HCT116 (cell line): ENCODE measurements around the gene VMO1. TPM values are rescaled to one million over a fixed set of nuclear protein-coding genes. Genes with fewer than 3 reads are reported as not detected.

Source experiments
- ATAC-seq: fragments of 200-7000 bp; cut with Tn5 transposase; 2 replicates; pipeline ENCODE4 v1.9.1; 2020; ENCODE audit warnings: mild to moderate bottlenecking, moderate library complexity
- BruUV-seq: library from RNA; stranded (reverse); fragments of 400-500 nt; replicated peaks from 2 replicates; lab custom pipeline; 2021; lab: Mats Ljungman, UMichigan
- CTCF ChIA-PET: fragments of 300-600 bp; sonication (Branson Sonifier 250); formaldehyde crosslinking; loops from one replicate; lab custom pipeline; 2021; ENCODE audit warnings: antibody characterized with exemption; lab: Charles Lee
- POLR2A ChIA-PET: fragments of 300-600, 350-600 bp; sonication (Branson Sonifier 250); formaldehyde crosslinking; loops from one replicate; lab custom pipeline; 2021; ENCODE audit warnings: antibody characterized with exemption; lab: Charles Lee
- RAD21 ChIA-PET, 2 experiments: fragments of 300-600 bp; sonication (Branson Sonifier 250); formaldehyde crosslinking; loops; one replicate each; lab custom pipeline; 2023; ENCODE audit warnings: low total read pairs in 2 of 2; ENCODE audit not compliant: uncharacterized antibody in 2 of 2, unreplicated experiment in 2 of 2, low non-redundant PET in 1 of 2; lab: Charles Lee
- DNase-seq: peaks from one replicate; pipeline ENCODE4 v3.0.0-alpha.2; 2010; ENCODE audit warnings: low read depth, low spot score
- H2AFZ ChIP-seq: fragments of 200-600 bp; shearing (Covaris generic), sonication (generic); 2 replicates; pipeline ENCODE4 v1.6.1; 2017; ENCODE audit warnings: low read depth, mixed run types, mixed read lengths, antibody characterized with exemption, low read length; ENCODE audit not compliant: poor library complexity, severe bottlenecking
- H3K27ac ChIP-seq: 2 replicates; pipeline ENCODE4 v1.5.1; 2012; ENCODE audit warnings: low read depth, low read length
- H3K27me3 ChIP-seq: fragments of 200-600 bp; sonication (generic); 2 replicates; pipeline ENCODE4 v1.6.1; 2016; ENCODE audit warnings: mixed run types, low read length, mixed read lengths; ENCODE audit not compliant: insufficient read depth
- H3K36me3 ChIP-seq, 2 experiments: fragments of 200-500 bp in 1 of 2; fragments of 200-600 bp in 1 of 2; sonication (Bioruptor generic) in 1 of 2; sonication (generic) in 1 of 2; 2 replicates each; pipeline versions ENCODE4 v1.5.1 to v1.6.1; 2014 to 2016; ENCODE audit warnings: low read length in 2 of 2, inconsistent platforms in 1 of 2, mixed read lengths in 1 of 2, mixed run types in 1 of 2; ENCODE audit not compliant: insufficient read depth in 2 of 2, control insufficient read depth in 1 of 2
- H3K4me1 ChIP-seq, 2 experiments: fragments of 200-600 bp in 1 of 2; sonication (generic) in 1 of 2; 2 replicates each; pipeline versions ENCODE4 v1.5.1 to v1.6.1; 2012 to 2017; ENCODE audit warnings: low read length in 2 of 2, inconsistent platforms in 1 of 2, mild to moderate bottlenecking in 1 of 2, mixed read lengths in 1 of 2, mixed run types in 1 of 2, moderate library complexity in 1 of 2; ENCODE audit not compliant: insufficient read depth in 2 of 2, control insufficient read depth in 1 of 2
- H3K4me2 ChIP-seq: fragments of 200-600 bp; sonication (generic); 2 replicates; pipeline ENCODE4 v1.6.1; 2017; ENCODE audit warnings: mixed run types, low read length, mixed read lengths
- H3K4me3 ChIP-seq, 2 experiments: fragments of 200-600 bp in 1 of 2; sonication (generic) in 1 of 2; replicated peaks in 1 of 2; 2 replicates each; pipeline ENCODE4 v1.5.1; 2011 to 2016; ENCODE audit warnings: low read length in 2 of 2, control low read depth in 1 of 2, low read depth in 1 of 2, mild to moderate bottlenecking in 1 of 2, mixed read lengths in 1 of 2, mixed run types in 1 of 2
- H3K79me2 ChIP-seq: fragments of 200-600 bp; sonication (generic); 2 replicates; pipeline ENCODE4 v1.6.1; 2017; ENCODE audit warnings: mild to moderate bottlenecking, mixed run types, low read length, moderate library complexity, mixed read lengths; ENCODE audit not compliant: insufficient read depth
- H3K9ac ChIP-seq: fragments of 200-600 bp; sonication (generic); 2 replicates; pipeline ENCODE4 v1.6.1; 2016; ENCODE audit warnings: low read length, mixed read lengths
- H3K9me2 ChIP-seq: fragments of 200-600 bp; sonication (generic), shearing (Covaris generic); 2 replicates; pipeline ENCODE4 v1.6.1; 2017; ENCODE audit warnings: mixed run types, mild to moderate bottlenecking, moderate library complexity; ENCODE audit not compliant: insufficient read depth
- H3K9me3 ChIP-seq, 2 experiments: fragments of 200-500 bp in 1 of 2; fragments of 200-600 bp in 1 of 2; sonication (Bioruptor generic) in 1 of 2; sonication (generic) in 1 of 2; 2 replicates each; pipeline ENCODE4 v1.6.1; 2014 to 2017; ENCODE audit warnings: low read length in 2 of 2, mixed read lengths in 2 of 2, inconsistent platforms in 1 of 2, low read depth in 1 of 2, mild to moderate bottlenecking in 1 of 2, mixed run types in 1 of 2, moderate library complexity in 1 of 2; ENCODE audit not compliant: control insufficient read depth in 1 of 2, insufficient read depth in 1 of 2
- H4K20me1 ChIP-seq: fragments of 200-600 bp; sonication (generic), shearing (Covaris generic); 2 replicates; pipeline ENCODE4 v1.6.1; 2017; ENCODE audit warnings: mixed run types, mild to moderate bottlenecking, moderate library complexity; ENCODE audit not compliant: insufficient read depth
- CEBPB ChIP-seq: IDR thresholded peaks from 2 replicates; pipeline ENCODE4 v1.6.1; 2012; ENCODE audit warnings: low read depth
- EGR1 ChIP-seq: IDR thresholded peaks from 2 replicates; pipeline ENCODE4 v1.6.1; 2012; ENCODE audit warnings: low read depth
- ELF1 ChIP-seq: IDR thresholded peaks from 2 replicates; pipeline ENCODE4 v1.6.1; 2012; ENCODE audit warnings: low read depth, borderline replicate concordance
- EZH2phosphoT487 ChIP-seq: fragments of 200-600 bp; IDR thresholded peaks from 2 replicates; pipeline ENCODE4 v1.6.1; 2018; ENCODE audit warnings: antibody characterized with exemption, borderline replicate concordance
- FOSL1 ChIP-seq: IDR thresholded peaks from 2 replicates; pipeline ENCODE4 v1.6.1; 2012; ENCODE audit warnings: low read depth
- POLR2AphosphoS5 ChIP-seq: IDR thresholded peaks from 2 replicates; pipeline ENCODE4 v1.6.1; 2011; ENCODE audit warnings: mild to moderate bottlenecking, low read depth, low read length, moderate library complexity
- TCF7L2 ChIP-seq: IDR thresholded peaks from 2 replicates; pipeline ENCODE4 v1.7.0; 2011; ENCODE audit warnings: borderline replicate concordance, inconsistent platforms; ENCODE audit not compliant: insufficient read depth, insufficient read length; ENCODE audit errors: extremely low read depth
- intact Hi-C: fragments of 100-400 bp; cut with micrococcal nuclease; formaldehyde crosslinking; loops from 2 replicates; pipeline ENCODE4 v1.10.0; 2022
- total RNA-seq: library from RNA; stranded (reverse); gene quantifications from one replicate; pipeline ENCODE4 v1.2.1, GENCODE V29; 2021; ENCODE audit not compliant: unreplicated experiment
- TF ChIP-seq, protein P1 (sequence below): IDR thresholded peaks from 2 replicates; pipeline ENCODE4 v1.6.1; 2012
- TF ChIP-seq, protein P2 (sequence below): IDR thresholded peaks from 2 replicates; pipeline ENCODE4 v1.6.1; 2012
- TF ChIP-seq, protein P3 (sequence below): IDR thresholded peaks from 2 replicates; pipeline ENCODE4 v1.6.1; 2012; ENCODE audit warnings: low read depth

VMO1 gene
- total RNA-seq, 1 experiment from 2014 or later, result 0.76 TPM

DNA sequence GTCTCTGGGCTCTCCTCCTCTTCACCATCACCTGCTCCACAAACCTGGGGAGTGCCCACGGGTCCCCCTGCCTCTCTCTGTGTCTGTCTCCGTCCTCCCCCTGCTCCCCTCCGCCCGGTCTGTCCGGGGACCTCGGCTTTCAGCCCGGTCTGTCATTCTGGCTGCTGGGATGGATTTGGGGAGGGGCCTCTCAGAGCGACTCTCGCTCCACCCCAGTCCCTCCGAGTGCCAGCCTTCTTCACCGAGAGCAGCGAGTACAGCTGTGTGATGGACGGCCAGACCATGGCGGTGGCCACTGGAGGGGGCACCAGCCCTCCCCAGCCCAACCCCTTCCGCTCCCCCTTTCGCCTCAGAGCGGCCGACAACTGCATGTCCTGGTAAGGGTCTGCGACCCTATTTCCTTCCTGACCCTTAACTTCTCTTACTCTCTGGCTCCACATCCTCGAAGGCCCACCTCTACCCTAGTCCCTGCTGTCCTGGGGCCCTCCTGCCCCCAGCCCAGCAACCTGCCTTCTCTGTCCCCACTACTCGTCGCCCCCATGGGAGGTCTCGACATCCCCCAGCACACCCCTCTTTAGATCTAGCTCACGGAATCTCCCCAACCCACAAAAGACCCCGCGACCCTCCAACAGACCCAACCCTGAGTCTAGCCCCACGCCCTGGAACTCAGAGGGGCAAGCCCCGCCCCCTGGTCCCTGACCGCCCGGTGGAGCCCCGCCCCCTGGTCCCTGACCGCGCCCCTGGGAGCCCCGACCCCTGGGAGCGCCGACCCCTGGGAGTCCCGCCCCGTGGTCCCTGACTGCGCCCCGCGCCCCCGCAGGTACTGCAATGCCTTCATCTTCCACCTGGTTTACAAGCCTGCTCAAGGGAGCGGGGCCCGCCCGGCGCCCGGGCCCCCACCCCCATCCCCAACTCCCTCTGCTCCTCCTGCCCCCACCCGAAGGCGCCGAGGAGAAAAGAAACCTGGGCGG is 40.9 kb downstream of the VMO1 start:
- no peaks in the 10 kb centered on the region for H4K20me1 ChIP-seq
- POLR2A ChIA-PET, result no interaction called here
- no TSS peak for BruUV-seq
- H3K4me3 ChIP-seq, result no peak overlapping the region
- H3K27me3 ChIP-seq, result no peaks in the 10 kb centered on the region
- H3K4me2 ChIP-seq, result no peak overlapping the region
- DNase-seq (no peak), ATAC-seq (0 out of 2 replicates have a peak, but pooled peaks have one; percentile 34)
- no peaks in the 10 kb centered on the region for H3K79me2 ChIP-seq
- intact Hi-C loops, result no loop called here
- no peaks in the 10 kb centered on the region for H3K9me3 ChIP-seq
- H2AFZ ChIP-seq, result no peak overlapping the region
- no peak overlapping the region for H3K9ac ChIP-seq
- RAD21 ChIA-PET, result no interaction called here
- H3K36me3 ChIP-seq, result no peaks in the 10 kb centered on the region
- TF ChIP-seq, protein P1, sequence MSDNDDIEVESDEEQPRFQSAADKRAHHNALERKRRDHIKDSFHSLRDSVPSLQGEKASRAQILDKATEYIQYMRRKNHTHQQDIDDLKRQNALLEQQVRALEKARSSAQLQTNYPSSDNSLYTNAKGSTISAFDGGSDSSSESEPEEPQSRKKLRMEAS, result no peak
- no peak for TF ChIP-seq ELF1
- TF ChIP-seq, protein P2, sequence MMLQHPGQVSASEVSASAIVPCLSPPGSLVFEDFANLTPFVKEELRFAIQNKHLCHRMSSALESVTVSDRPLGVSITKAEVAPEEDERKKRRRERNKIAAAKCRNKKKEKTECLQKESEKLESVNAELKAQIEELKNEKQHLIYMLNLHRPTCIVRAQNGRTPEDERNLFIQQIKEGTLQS, result no peak
- no peaks in the 10 kb centered on the region for H3K9me2 ChIP-seq
- CTCF ChIA-PET, result interaction anchor here (0.6 kb wide), 1 partner anchor 242 kb away, joined by 3 read pairs; the partner anchor contains the start of gene CAMTA2
- no peak overlapping the region for H3K27ac ChIP-seq
- H3K4me1 ChIP-seq, result peaks cover under 1 to 2% of the 10 kb centered on the region in 2 experiments; a peak in 3 of 4 replicates

DNA sequence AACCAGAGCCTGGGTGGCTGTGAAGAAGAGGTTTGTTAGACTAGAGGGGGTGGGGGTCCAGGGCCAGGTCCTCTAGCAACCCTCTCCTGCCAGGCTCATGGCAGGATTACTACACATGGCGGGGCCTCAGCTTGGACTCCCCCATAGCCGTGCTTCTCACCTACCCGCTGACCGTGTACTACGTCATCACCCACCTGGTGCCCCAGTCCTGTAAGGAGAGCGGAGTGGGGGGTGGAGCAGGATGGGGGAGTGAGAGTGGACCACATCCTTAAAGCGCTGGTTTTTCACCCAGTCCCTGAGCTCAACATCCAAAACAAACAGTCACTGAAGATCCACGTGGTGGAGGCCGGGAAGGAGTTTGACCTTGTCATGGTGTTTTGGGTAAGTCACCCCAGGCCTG is 42.3 kb downstream of the VMO1 start:
- POLR2A ChIA-PET, result no interaction called here
- ATAC-seq, result no peak

More for the DNA sequence above, 42.3 kb downstream of the VMO1 start:
- no peak overlapping the region for H3K4me3 ChIP-seq
- no peak overlapping the region for H3K27ac ChIP-seq
- no peak overlapping the region for H3K9ac ChIP-seq
- no peaks in the 10 kb centered on the region for H3K27me3 ChIP-seq
- no peaks in the 10 kb centered on the region for H3K36me3 ChIP-seq
- CTCF ChIA-PET, result no interaction called here
- H3K79me2 ChIP-seq, result no peaks in the 10 kb centered on the region; the same call in 1 of the 2 replicates
- no peaks in the 10 kb centered on the region for H3K9me3 ChIP-seq
- TF ChIP-seq POLR2AphosphoS5 (no peak), EGR1 (no peak), TCF7L2 (no peak), FOSL1 (no peak), CEBPB (no peak), EZH2phosphoT487 (no peak)
- TF ChIP-seq, protein P3, sequence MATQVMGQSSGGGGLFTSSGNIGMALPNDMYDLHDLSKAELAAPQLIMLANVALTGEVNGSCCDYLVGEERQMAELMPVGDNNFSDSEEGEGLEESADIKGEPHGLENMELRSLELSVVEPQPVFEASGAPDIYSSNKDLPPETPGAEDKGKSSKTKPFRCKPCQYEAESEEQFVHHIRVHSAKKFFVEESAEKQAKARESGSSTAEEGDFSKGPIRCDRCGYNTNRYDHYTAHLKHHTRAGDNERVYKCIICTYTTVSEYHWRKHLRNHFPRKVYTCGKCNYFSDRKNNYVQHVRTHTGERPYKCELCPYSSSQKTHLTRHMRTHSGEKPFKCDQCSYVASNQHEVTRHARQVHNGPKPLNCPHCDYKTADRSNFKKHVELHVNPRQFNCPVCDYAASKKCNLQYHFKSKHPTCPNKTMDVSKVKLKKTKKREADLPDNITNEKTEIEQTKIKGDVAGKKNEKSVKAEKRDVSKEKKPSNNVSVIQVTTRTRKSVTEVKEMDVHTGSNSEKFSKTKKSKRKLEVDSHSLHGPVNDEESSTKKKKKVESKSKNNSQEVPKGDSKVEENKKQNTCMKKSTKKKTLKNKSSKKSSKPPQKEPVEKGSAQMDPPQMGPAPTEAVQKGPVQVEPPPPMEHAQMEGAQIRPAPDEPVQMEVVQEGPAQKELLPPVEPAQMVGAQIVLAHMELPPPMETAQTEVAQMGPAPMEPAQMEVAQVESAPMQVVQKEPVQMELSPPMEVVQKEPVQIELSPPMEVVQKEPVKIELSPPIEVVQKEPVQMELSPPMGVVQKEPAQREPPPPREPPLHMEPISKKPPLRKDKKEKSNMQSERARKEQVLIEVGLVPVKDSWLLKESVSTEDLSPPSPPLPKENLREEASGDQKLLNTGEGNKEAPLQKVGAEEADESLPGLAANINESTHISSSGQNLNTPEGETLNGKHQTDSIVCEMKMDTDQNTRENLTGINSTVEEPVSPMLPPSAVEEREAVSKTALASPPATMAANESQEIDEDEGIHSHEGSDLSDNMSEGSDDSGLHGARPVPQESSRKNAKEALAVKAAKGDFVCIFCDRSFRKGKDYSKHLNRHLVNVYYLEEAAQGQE, result no peak
- TF ChIP-seq, protein P2, result no peak
- RAD21 ChIA-PET, result interaction anchor here in 1 of 2 experiments (0.6 kb wide), 1 partner anchor 68 kb away, joined by 3 read pairs; no protein-coding TSS in a partner anchor
- no peak overlapping the region for H3K4me2 ChIP-seq
- H3K9me2 ChIP-seq, result no peaks in the 10 kb centered on the region
- intact Hi-C loops, result no loop called here
- H2AFZ ChIP-seq, result no peak overlapping the region
- H3K4me1 ChIP-seq, result peaks cover 2 to 11% of the 10 kb centered on the region in 2 experiments; a peak in 3 of 4 replicates
- DNase-seq, result no peak
- BruUV-seq, result no TSS peak
- H4K20me1 ChIP-seq, result no peaks in the 10 kb centered on the region
